NOMO-1 treated with dmso at 0.1 percent for 144 hours (cell line): ENCODE data around the gene NALCN.
"Not testable (repeated sequence)": the region's sequence is repeated elsewhere in the genome, so short reads cannot be mapped to it uniquely, and the experiment has no call there.

Experiments used
- DNase-seq: peaks from one replicate; lab custom pipeline; 2025; ENCODE audit not compliant: unreplicated experiment; lab: John Stamatoyannopoulos, UW

Gene NALCN

GRCh38 chr13:101341464-101341863 is 74.8 kb downstream of the NALCN start:
- no peak for DNase-seq

GRCh38 chr13:101339202-101339601 is 77.1 kb downstream of the NALCN start:
- DNase-seq, result no peak

GRCh38 chr13:101332583-101332982 is 83.7 kb downstream of the NALCN start:
- no peak for DNase-seq

- no peak for DNase-seq
Measured at GRCh38 chr13:101331731-101332130, 84.6 kb downstream of the NALCN start.

GRCh38 chr13:101327871-101328270 is 88.4 kb downstream of the NALCN start:
- DNase-seq, result no peak

GRCh38 chr13:101326710-101327109 is 89.6 kb downstream of the NALCN start:
- no peak for DNase-seq

- no peak for DNase-seq
Measured at GRCh38 chr13:101325423-101325822, 90.9 kb downstream of the NALCN start.

GRCh38 chr13:101323601-101324000 is 92.7 kb downstream of the NALCN start:
- DNase-seq, result no peak

GRCh38 chr13:101317986-101318523 is 98.3 kb downstream of the NALCN start:
- DNase-seq, result no peak

- DNase-seq, result not testable (repeated sequence)
Measured at GRCh38 chr13:101313479-101313878, 102.8 kb downstream of the NALCN start.

- DNase-seq, result no peak
Measured at GRCh38 chr13:101309014-101309619, 107.2 kb downstream of the NALCN start.

GRCh38 chr13:101308247-101309013 is 107.9 kb downstream of the NALCN start:
- no peak for DNase-seq

- DNase-seq, result no peak
Measured at GRCh38 chr13:101307181-101307701, 109.1 kb downstream of the NALCN start.

GRCh38 chr13:101306773-101307172 is 109.5 kb downstream of the NALCN start:
- DNase-seq, result no peak

- no peak for DNase-seq
Measured at GRCh38 chr13:101305981-101306411, 110.3 kb downstream of the NALCN start.

- no peak for DNase-seq
Measured at GRCh38 chr13:101303521-101303920, 112.8 kb downstream of the NALCN start.

GRCh38 chr13:101301053-101301452 is 115.3 kb downstream of the NALCN start:
- no peak for DNase-seq

GRCh38 chr13:101300531-101300930 is 115.8 kb downstream of the NALCN start:
- DNase-seq, result no peak

GRCh38 chr13:101298517-101298916 is 117.8 kb downstream of the NALCN start:
- DNase-seq, result no peak

GRCh38 chr13:101297794-101298193 is 118.5 kb downstream of the NALCN start:
- DNase-seq, result no peak

- DNase-seq, result no peak
Measured at GRCh38 chr13:101292711-101293110, 123.6 kb downstream of the NALCN start.
